Ishikawa (cell line): ENCODE measurements around the gene PPARG.
A peak's percentile ranks its signal among the peaks of the same experiment; 100 is the strongest.

Experiments
- CEBPB ChIP-seq: IDR thresholded peaks from 2 replicates; pipeline ENCODE4 v1.6.1; 2012
- CREB1 ChIP-seq: IDR thresholded peaks from 2 replicates; pipeline ENCODE4 v1.6.1; 2012; ENCODE audit warnings: low read depth
- EGR1 ChIP-seq: IDR thresholded peaks from 2 replicates; pipeline ENCODE4 v1.6.1; 2012
- EP300 ChIP-seq: IDR thresholded peaks from 2 replicates; pipeline ENCODE4 v1.6.1; 2012; ENCODE audit warnings: borderline replicate concordance
- FOXM1 ChIP-seq: IDR thresholded peaks from 2 replicates; pipeline ENCODE4 v1.6.1; 2012; ENCODE audit warnings: low read depth, borderline replicate concordance
- NFIC ChIP-seq: IDR thresholded peaks from 2 replicates; pipeline ENCODE4 v1.6.1; 2012
- RAD21 ChIP-seq: IDR thresholded peaks from 2 replicates; pipeline ENCODE4 v1.6.1; 2012; ENCODE audit warnings: low read depth
- REST ChIP-seq: IDR thresholded peaks from 2 replicates; pipeline ENCODE4 v1.6.1; 2012; ENCODE audit warnings: low read depth, mild to moderate bottlenecking
- TAF1 ChIP-seq: IDR thresholded peaks from 2 replicates; pipeline ENCODE4 v1.6.1; 2012; ENCODE audit warnings: low read depth, mild to moderate bottlenecking
- TCF12 ChIP-seq: IDR thresholded peaks from 2 replicates; pipeline ENCODE4 v1.6.1; 2012; ENCODE audit warnings: low read depth
- TEAD4 ChIP-seq: IDR thresholded peaks from 2 replicates; pipeline ENCODE4 v1.6.1; 2012
- USF1 ChIP-seq: IDR thresholded peaks from 2 replicates; pipeline ENCODE4 v1.6.1; 2012
- YY1 ChIP-seq: IDR thresholded peaks from 2 replicates; pipeline ENCODE4 v1.6.1; 2012; ENCODE audit warnings: low read depth
- ZBTB7A ChIP-seq: IDR thresholded peaks from 2 replicates; pipeline ENCODE4 v1.6.1; 2012; ENCODE audit warnings: low read depth
- TF ChIP-seq, protein P1 (sequence below): IDR thresholded peaks from 2 replicates; pipeline ENCODE4 v1.6.1; 2012

Gene PPARG

GRCh38 chr3:12451481-12451880 lies 162.6 kb downstream of the PPARG start:
- TF ChIP-seq TAF1 (no peak), CREB1 (no peak), CEBPB (no peak)

DNA sequence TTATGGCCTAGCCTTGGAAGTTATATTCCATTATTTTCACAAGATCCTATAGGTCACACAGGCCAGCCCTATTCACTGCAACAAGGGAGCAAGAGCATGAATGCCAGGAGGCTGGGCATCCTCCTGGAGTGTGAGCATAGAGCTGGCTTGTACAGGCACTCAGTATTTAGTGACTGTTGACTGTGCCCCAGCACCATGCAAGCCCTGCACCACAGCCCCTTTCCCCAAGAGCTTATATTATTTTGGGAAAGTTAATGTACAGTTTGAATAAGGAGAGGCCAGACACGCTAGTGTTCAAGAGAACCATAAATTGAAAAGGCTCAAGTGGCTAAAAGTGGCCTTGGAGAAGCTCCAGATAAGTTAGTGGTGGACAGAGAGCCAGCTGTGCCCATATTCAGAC lies 163.1 kb downstream of the PPARG start:
- TF ChIP-seq TAF1: no peak
- no peak for TF ChIP-seq CEBPB
- TF ChIP-seq RAD21: no peak
- no peak for TF ChIP-seq NFIC
- TF ChIP-seq TCF12: no peak
- no peak for TF ChIP-seq EP300
- no peak for TF ChIP-seq TEAD4
- TF ChIP-seq ZBTB7A: no peak
- TF ChIP-seq FOXM1: no peak

DNA sequence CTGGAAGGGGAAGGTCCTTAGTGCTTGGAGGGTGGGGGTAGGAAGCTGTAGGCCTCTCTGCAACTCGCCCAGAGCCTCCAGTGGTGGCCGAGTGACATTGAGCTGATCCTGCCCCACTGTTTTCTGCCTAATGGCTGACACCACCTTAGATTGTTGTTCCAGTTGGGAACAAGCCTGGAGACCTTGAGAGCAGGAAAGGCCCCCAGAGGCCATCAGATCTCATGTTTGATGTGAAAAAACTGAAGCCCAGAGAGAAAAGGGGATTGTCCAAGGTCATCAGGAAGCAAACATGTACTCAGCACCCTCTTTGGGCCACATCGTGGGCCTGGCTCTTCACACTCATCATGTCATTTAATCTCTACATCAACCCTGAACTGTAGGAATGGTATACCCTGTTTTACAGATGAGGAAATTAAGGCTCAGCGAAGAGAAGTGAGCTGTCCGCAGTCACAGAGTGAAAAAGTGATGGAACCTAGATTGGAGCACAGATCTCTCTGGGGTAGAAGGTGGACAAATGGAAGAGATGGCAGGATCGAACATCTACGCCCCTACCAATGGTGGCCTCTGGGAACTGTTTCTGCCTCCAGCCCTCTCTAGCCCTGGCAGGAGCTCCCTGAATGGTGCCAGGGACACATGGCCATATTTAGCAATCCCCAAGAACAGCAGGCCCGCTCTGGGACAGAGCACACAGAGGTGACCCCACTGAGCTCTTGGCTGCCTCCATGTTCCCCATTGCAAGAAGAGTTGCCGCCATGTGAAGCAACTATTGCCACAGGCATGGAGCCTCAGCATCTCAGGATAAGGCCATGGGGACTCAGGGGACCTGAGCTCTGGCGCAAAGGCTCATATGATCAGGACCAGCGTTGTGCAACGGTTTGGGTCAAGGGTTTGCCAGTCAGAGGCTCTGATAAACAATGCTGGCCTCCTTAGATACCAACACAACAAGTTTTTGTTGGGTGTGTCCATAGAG lies 163.8 kb downstream of the PPARG start:
- TF ChIP-seq, protein P1, sequence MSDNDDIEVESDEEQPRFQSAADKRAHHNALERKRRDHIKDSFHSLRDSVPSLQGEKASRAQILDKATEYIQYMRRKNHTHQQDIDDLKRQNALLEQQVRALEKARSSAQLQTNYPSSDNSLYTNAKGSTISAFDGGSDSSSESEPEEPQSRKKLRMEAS: no peak
- no peak for TF ChIP-seq TAF1
- no peak for TF ChIP-seq REST
- TF ChIP-seq FOXM1: no peak

- no peak for TF ChIP-seq EP300
- peak; percentile 60 for TF ChIP-seq REST
- no peak for TF ChIP-seq EGR1
These were observed 165.4 kb downstream of the PPARG start for GRCh38 chr3:12454076-12454815.

DNA sequence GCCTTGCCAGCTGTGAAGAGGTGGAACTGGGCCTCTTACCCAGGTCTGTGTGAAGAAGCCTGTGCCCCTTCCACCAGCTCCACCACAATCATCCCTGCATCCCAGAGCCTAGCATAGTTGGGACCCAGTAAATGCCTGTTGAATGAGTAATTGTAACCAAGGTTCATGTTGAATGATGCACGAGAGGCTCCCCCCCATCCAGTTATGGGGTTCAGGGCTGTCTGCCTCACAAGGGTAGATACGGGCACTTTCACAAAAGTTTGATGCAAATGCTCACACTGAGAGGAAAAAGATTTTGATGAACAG lies 165.9 kb downstream of the PPARG start:
- TF ChIP-seq TEAD4 (no peak), EGR1 (no peak), TAF1 (no peak), CEBPB (no peak), CREB1 (no peak), ZBTB7A (no peak), USF1 (no peak), TCF12 (no peak)

- no peak for TF ChIP-seq TAF1
- no peak for TF ChIP-seq CREB1
- TF ChIP-seq ZBTB7A: no peak
- no peak for TF ChIP-seq YY1
- no peak for TF ChIP-seq NFIC
- no peak for TF ChIP-seq USF1
- no peak for TF ChIP-seq FOXM1
- TF ChIP-seq TCF12: no peak
- TF ChIP-seq CEBPB: no peak
- TF ChIP-seq, protein P1: no peak
- TF ChIP-seq TEAD4: no peak
- TF ChIP-seq REST: no peak
- TF ChIP-seq EP300: no peak
- no peak for TF ChIP-seq EGR1
- TF ChIP-seq RAD21: no peak
These were observed 166.9 kb downstream of the PPARG start for GRCh38 chr3:12455740-12456139.
